22Rv1 (cell line): ENCODE data around the gene SHTN1.
A peak's percentile ranks its signal among the peaks of the same experiment; 100 is the strongest.

Source experiments
- H3K27ac ChIP-seq: fragments of 450-650 bp; 2 replicates; pipeline ENCODE4 v1.5.1; 2017
- CTCF ChIP-seq: fragments of 450-650 bp; IDR thresholded peaks from 2 replicates; pipeline ENCODE4 v1.5.1; 2017; ENCODE audit warnings: mild to moderate bottlenecking
- ZFX ChIP-seq: fragments of 450-650 bp; IDR thresholded peaks from 2 replicates; pipeline ENCODE4 v1.6.1; 2017; ENCODE audit warnings: antibody characterized with exemption, borderline replicate concordance

Gene SHTN1

GRCh38 chr10:116848944-116849247 lies 156.1 kb downstream of the SHTN1 start:
- TF ChIP-seq CTCF (no peak), ZFX (no peak)

DNA sequence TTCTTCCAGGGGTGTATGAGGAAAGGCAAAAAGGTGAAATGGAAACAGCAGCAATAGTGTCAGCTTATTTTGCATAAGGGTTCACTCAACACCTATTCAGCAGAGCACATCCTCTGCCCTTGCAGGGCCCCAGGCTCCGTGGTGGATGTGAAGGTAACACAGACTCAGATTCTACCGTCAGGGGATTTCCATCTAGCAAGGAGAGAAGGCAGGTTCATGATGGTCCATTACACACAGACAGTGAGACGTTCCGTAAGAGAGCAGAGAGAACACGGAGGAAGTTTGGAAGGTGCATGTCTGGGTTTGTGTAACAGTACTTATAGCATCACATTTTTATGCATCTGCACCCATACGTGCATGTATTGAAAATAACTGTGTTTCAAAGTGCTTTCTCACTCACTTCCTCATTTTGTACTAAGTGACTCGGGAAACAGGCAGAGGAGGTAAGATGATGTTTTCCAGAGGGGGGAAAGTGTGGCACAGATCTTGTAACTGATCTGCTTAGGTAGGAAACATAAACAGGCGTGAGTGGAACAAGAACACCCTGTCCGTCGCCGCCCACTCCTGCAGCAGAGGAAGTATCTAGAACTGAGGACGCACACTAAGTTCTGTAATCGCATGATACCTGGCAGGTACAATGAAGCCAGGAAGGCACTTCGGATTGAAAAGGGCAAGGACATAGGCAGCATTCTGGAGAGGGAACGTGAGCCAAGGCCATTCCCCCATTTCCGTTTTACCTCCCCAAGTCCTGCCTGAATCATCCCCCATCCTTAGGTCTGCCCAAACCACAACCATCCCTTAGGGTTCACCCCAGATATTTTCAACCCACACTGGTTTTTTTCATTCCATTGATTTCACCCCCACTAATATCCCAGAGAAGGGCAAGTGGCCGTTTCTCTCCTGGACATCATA lies 156.7 kb downstream of the SHTN1 start:
- no peak for TF ChIP-seq ZFX
- TF ChIP-seq CTCF: no peak
- peak overlapping the region; percentile 79 for H3K27ac ChIP-seq

More at GRCh38 chr10:116848944-116849247, 156.1 kb downstream of the SHTN1 start:
- peak overlapping the region; percentile 79 for H3K27ac ChIP-seq

DNA sequence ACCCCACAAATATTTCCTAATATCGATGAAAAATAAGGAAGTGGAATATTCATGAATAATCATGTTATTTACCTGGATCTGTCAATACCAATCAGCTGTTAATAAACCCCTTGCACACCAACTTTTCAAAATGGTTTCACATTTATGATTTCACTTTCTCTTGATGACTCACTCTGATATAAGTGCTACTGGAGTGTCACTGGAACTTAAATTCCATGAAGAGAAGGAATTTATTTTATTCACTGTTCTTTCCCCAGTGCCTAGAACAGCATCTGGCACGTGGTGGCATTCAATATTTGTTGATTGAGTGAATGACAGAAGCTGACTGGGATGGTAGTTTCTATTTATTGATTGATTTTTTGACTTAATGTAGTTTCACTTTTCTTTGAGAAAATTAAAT lies 159.2 kb downstream of the SHTN1 start:
- no peak overlapping the region for H3K27ac ChIP-seq
- TF ChIP-seq CTCF: no peak
- no peak for TF ChIP-seq ZFX

DNA sequence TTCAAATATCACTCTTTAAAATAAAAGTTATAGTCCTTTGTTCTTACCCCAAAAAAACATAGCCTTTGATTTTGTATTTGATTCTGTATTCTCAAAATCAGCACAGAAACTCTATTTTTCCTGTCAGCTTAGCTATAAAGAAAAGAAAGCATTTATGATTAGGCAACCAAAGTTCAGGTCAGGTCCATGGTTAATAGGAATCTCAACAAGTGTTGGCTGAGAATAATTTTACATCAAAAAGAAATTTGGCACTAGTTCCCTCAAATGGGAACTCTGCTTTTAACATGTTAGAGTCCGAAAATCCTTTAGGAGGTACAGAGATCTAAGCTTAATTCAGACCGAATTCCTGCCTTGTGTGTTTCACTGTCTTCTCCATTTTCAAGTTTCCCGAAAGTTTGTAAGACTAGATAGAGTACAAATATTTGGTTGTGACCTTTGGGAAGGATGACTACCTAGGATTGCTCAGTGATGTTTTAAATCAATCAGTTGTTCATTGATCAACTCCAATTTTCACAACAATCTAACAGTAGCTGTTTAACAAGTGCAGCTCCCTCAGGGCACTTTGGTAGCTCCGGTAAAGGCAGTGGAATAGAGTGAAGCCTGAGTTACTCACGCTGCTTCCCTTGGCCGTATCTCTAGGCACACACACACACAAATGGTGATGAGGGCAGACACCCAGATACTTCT lies 164.5 kb downstream of the SHTN1 start:
- no peak overlapping the region for H3K27ac ChIP-seq
- TF ChIP-seq ZFX (no peak), CTCF (no peak)

GRCh38 chr10:116838143-116838725 lies 166.8 kb downstream of the SHTN1 start:
- TF ChIP-seq CTCF: no peak
- TF ChIP-seq ZFX: no peak
- no peak overlapping the region for H3K27ac ChIP-seq

- H3K27ac ChIP-seq: no peak overlapping the region
- TF ChIP-seq CTCF (no peak), ZFX (no peak)
Observed at GRCh38 chr10:116836902-116837523, 168.0 kb downstream of the SHTN1 start.
